ENCODE data around the gene UNC13C. TPM values are rescaled to one million over a fixed set of nuclear protein-coding genes. Genes with fewer than 3 reads are reported as not detected.

UNC13C gene
- total and polyA plus RNA-seq, 2 experiments from 2014 or later: not detected

- no peaks in the 10 kb centered on the region for H4K20me1 ChIP-seq (ENCODE audit: insufficient read depth)
- DNase-seq: no peak
- H3K4me3 ChIP-seq: no peak overlapping the region
- no peak overlapping the region for H3K27ac ChIP-seq
- no peak overlapping the region for H2AFZ ChIP-seq
- in situ Hi-C loops (cut with MboI): no loop called here
- no peaks in the 10 kb centered on the region for H3K4me1 ChIP-seq (ENCODE audit: insufficient read depth)
- H3K9ac ChIP-seq: no peak overlapping the region
- H3K9me2 ChIP-seq (ENCODE audit: insufficient read depth): no peaks in the 10 kb centered on the region
- H3K9me3 ChIP-seq (ENCODE audit: low read depth): no peaks in the 10 kb centered on the region
- H3K27me3 ChIP-seq (replicated peaks; ENCODE audit: insufficient read depth): no peaks in the 10 kb centered on the region
- no peaks in the 10 kb centered on the region for H3F3A ChIP-seq (ENCODE audit: insufficient read depth)
- no peaks in the 10 kb centered on the region for H3K79me2 ChIP-seq (ENCODE audit: insufficient read depth)
- whole genome bisulfite sequencing, 2 experiments (ENCODE audit: low coverage in 1 of 2, low lambda C conversion rate in 2 of 2, missing lambda C conversion rate in 2 of 2): 11 to 12% methylated on average over 1 of the region's 1 CpG
- no peaks in the 10 kb centered on the region for H3K36me3 ChIP-seq (ENCODE audit: low read depth)
- H3K4me2 ChIP-seq (ENCODE audit: unreplicated experiment): no peak overlapping the region
- TF ChIP-seq EZH2phosphoT487 (IDR thresholded peaks at IDR 0.05; ENCODE audit: insufficient read depth, low read depth): no peak
- TF ChIP-seq EZH2 (IDR thresholded peaks at IDR 0.05; ENCODE audit: insufficient read depth, poor library complexity, severe bottlenecking): no peak
These were observed 33.4 kb downstream of the UNC13C start for GRCh38 chr15:54011656-54012055.

- H3K9me3 ChIP-seq (ENCODE audit: low read depth): no peaks in the 10 kb centered on the region
- no peaks in the 10 kb centered on the region for H3K4me1 ChIP-seq (ENCODE audit: insufficient read depth)
- no peaks in the 10 kb centered on the region for H3K9me2 ChIP-seq (ENCODE audit: insufficient read depth)
- no peak overlapping the region for H3K9ac ChIP-seq
- no peaks in the 10 kb centered on the region for H3K36me3 ChIP-seq (ENCODE audit: low read depth)
- H2AFZ ChIP-seq: no peak overlapping the region
- no peaks in the 10 kb centered on the region for H3K79me2 ChIP-seq (ENCODE audit: insufficient read depth)
- in situ Hi-C loops (cut with MboI): no loop called here
- H3K4me2 ChIP-seq (ENCODE audit: unreplicated experiment): no peak overlapping the region
- H4K20me1 ChIP-seq (ENCODE audit: insufficient read depth): no peaks in the 10 kb centered on the region
- 0 to 4% methylated on average over 4 of the region's 4 CpGs for WGBS, 2 experiments (ENCODE audit: low coverage in 1 of 2, low lambda C conversion rate in 2 of 2, missing lambda C conversion rate in 2 of 2)
- TF ChIP-seq EZH2phosphoT487 (IDR thresholded peaks at IDR 0.05; ENCODE audit: insufficient read depth, low read depth) (no peak), EZH2 (IDR thresholded peaks at IDR 0.05; ENCODE audit: insufficient read depth, poor library complexity, severe bottlenecking) (no peak)
- no peaks in the 10 kb centered on the region for H3K27me3 ChIP-seq (replicated peaks; ENCODE audit: insufficient read depth)
- H3K4me3 ChIP-seq: no peak overlapping the region
- H3F3A ChIP-seq (ENCODE audit: insufficient read depth): no peaks in the 10 kb centered on the region
- no peak for DNase-seq
- H3K27ac ChIP-seq: no peak overlapping the region
These were observed 35.9 kb downstream of the UNC13C start for GRCh38 chr15:54014067-54014655.

DNA sequence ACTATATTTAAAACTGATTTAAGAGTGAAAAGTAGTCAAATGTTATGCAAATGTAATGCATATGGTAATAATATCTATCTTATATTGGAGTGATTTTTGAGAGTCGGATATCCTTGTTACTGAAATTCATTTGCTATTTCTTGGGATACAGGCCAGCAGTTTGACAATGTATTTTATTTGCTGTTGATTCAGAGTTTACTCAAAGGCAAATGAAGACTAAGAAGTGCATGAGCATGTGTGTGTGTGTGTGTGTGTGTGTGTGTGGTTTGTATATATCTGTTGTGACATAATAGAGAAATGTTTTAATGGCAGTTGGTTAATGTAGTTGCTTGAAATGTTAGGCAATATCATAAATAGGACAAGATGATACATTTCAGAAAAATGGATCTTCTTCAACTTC is 39.0 kb downstream of the UNC13C start:
- WGBS, 2 experiments (ENCODE audit: low coverage in 1 of 2, low lambda C conversion rate in 2 of 2, missing lambda C conversion rate in 2 of 2): 45 to 67% methylated on average over 1 of the region's 1 CpG
- H2AFZ ChIP-seq: no peak overlapping the region
- no peak overlapping the region for H3K27ac ChIP-seq
- H3K4me2 ChIP-seq (ENCODE audit: unreplicated experiment): no peak overlapping the region
- TF ChIP-seq EZH2phosphoT487 (IDR thresholded peaks at IDR 0.05; ENCODE audit: insufficient read depth, low read depth) (no peak), EZH2 (IDR thresholded peaks at IDR 0.05; ENCODE audit: insufficient read depth, poor library complexity, severe bottlenecking) (no peak)
- H4K20me1 ChIP-seq (ENCODE audit: insufficient read depth): no peaks in the 10 kb centered on the region
- no peaks in the 10 kb centered on the region for H3K9me2 ChIP-seq (ENCODE audit: insufficient read depth)
- no peaks in the 10 kb centered on the region for H3K27me3 ChIP-seq (replicated peaks; ENCODE audit: insufficient read depth)
- in situ Hi-C loops (cut with MboI): no loop called here
- no peak for DNase-seq
- no peaks in the 10 kb centered on the region for H3K79me2 ChIP-seq (ENCODE audit: insufficient read depth)
- H3K4me3 ChIP-seq: no peak overlapping the region
- no peaks in the 10 kb centered on the region for H3K9me3 ChIP-seq (ENCODE audit: low read depth)
- H3K9ac ChIP-seq: no peak overlapping the region
- no peaks in the 10 kb centered on the region for H3K36me3 ChIP-seq (ENCODE audit: low read depth)
- no peaks in the 10 kb centered on the region for H3K4me1 ChIP-seq (ENCODE audit: insufficient read depth)
- no peaks in the 10 kb centered on the region for H3F3A ChIP-seq (ENCODE audit: insufficient read depth)

GRCh38 chr15:54017959-54018358 is 39.7 kb downstream of the UNC13C start:
- DNase-seq: no peak
- Histone ChIP-seq H3K9me3 (ENCODE audit: low read depth) (no peaks in the 10 kb centered on the region), H3K4me1 (ENCODE audit: insufficient read depth) (no peaks in the 10 kb centered on the region), H3K36me3 (ENCODE audit: low read depth) (no peaks in the 10 kb centered on the region), H3K4me2 (ENCODE audit: unreplicated experiment) (no peak overlapping the region), H2AFZ (no peak overlapping the region), H4K20me1 (ENCODE audit: insufficient read depth) (no peaks in the 10 kb centered on the region), H3K27me3 (replicated peaks; ENCODE audit: insufficient read depth) (no peaks in the 10 kb centered on the region), H3K4me3 (no peak overlapping the region), H3K27ac (no peak overlapping the region), H3K79me2 (ENCODE audit: insufficient read depth) (no peaks in the 10 kb centered on the region), H3K9me2 (ENCODE audit: insufficient read depth) (no peaks in the 10 kb centered on the region), H3F3A (ENCODE audit: insufficient read depth) (no peaks in the 10 kb centered on the region), H3K9ac (no peak overlapping the region)
- in situ Hi-C loops (cut with MboI): no loop called here
- TF ChIP-seq EZH2 (IDR thresholded peaks at IDR 0.05; ENCODE audit: insufficient read depth, poor library complexity, severe bottlenecking) (no peak), EZH2phosphoT487 (IDR thresholded peaks at IDR 0.05; ENCODE audit: insufficient read depth, low read depth) (no peak)
- 3 to 18% methylated on average over 3 of the region's 3 CpGs for WGBS, 2 experiments (ENCODE audit: low coverage in 1 of 2, low lambda C conversion rate in 2 of 2, missing lambda C conversion rate in 2 of 2)

GRCh38 chr15:54026258-54026657 is 48.0 kb downstream of the UNC13C start:
- 32 to 33% methylated on average over 3 of the region's 3 CpGs for WGBS, 2 experiments (ENCODE audit: low coverage in 1 of 2, low lambda C conversion rate in 2 of 2, missing lambda C conversion rate in 2 of 2)
- Histone ChIP-seq H3K27me3 (replicated peaks; ENCODE audit: insufficient read depth) (no peaks in the 10 kb centered on the region), H3K36me3 (ENCODE audit: low read depth) (no peaks in the 10 kb centered on the region), H3K4me2 (ENCODE audit: unreplicated experiment) (no peak overlapping the region), H3K79me2 (ENCODE audit: insufficient read depth) (no peaks in the 10 kb centered on the region), H3K4me3 (no peak overlapping the region), H3K9me3 (ENCODE audit: low read depth) (no peaks in the 10 kb centered on the region), H3K9ac (no peak overlapping the region), H3K4me1 (ENCODE audit: insufficient read depth) (no peaks in the 10 kb centered on the region), H2AFZ (no peak overlapping the region), H3K27ac (no peak overlapping the region), H3F3A (ENCODE audit: insufficient read depth) (no peaks in the 10 kb centered on the region), H3K9me2 (ENCODE audit: insufficient read depth) (no peaks in the 10 kb centered on the region), H4K20me1 (ENCODE audit: insufficient read depth) (no peaks in the 10 kb centered on the region)
- in situ Hi-C loops (cut with MboI): no loop called here
- DNase-seq: no peak
- TF ChIP-seq EZH2 (IDR thresholded peaks at IDR 0.05; ENCODE audit: insufficient read depth, poor library complexity, severe bottlenecking) (no peak), EZH2phosphoT487 (IDR thresholded peaks at IDR 0.05; ENCODE audit: insufficient read depth, low read depth) (no peak)
